Activated T-cell treated with anti-CD3 and anti-CD28 coated beads for 24 hours (primary cell): ENCODE measurements around the gene BPI.
"Not testable (repeated sequence)": the region's sequence is repeated elsewhere in the genome, so short reads cannot be mapped to it uniquely, and the experiment has no call there.

Experiments used
- DNase-seq: peaks from one replicate; pipeline ENCODE4 v3.0.0-alpha.2; 2020; ENCODE audit warnings: low read depth

The BPI gene

GRCh38 chr20:38304845-38305447 is 990 bp downstream of the BPI start:
- no peak for DNase-seq

- no peak for DNase-seq
Measured at GRCh38 chr20:38305541-38305940, 1.6 kb downstream of the BPI start.

- no peak for DNase-seq
Measured at GRCh38 chr20:38306379-38306778, 2.4 kb downstream of the BPI start.

DNA sequence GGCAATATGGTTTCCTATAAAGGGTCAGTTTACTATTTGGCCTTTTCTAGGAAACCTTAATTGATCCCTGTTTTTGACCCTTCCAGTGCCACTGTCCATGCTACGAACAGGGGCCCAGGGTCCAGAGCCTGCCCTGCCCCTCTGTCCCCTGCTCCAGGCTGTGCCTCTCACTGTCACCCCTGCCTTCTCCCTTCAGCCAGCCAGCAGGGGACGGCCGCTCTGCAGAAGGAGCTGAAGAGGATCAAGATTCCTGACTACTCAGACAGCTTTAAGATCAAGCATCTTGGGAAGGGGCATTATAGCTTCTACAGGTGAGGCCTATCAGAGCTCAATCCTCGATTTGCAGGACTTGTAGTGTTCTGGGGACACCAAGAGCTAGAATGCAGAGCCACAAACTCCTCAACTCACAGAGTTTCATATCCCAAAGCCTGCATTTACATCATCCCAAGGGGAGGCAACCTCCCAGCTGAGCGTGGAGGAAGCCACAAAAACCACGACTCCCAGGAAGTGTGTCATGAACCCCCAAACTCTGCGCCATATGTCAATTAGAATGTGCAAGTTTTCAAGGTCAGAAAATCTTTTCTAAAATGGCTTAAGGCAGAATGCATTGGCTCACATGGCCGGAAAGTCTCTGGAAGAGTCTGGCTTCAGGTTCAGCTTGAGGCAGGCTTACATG is 3.6 kb downstream of the BPI start:
- no peak for DNase-seq

- no peak for DNase-seq
Measured at GRCh38 chr20:38308047-38308438, 4.1 kb downstream of the BPI start.

GRCh38 chr20:38308447-38308846 is 4.5 kb downstream of the BPI start:
- DNase-seq: no peak

DNA sequence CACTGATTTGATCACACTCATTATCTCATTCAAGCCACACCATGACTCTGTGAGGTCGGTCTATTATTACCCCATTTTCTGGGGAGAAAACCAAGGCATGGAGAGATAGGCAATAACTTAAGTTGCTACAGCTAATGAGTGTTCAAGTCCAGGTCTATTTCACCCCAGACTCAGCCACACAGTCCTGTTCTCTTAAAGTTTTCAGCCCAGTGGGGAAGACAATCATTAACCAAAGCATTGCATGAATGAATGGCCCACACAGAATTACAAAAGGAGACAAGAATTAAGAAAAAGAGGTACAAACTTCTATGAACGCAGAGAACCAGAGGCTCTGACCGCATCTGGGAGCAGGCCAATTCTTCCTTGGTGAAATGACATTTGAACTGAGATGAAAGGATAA is 7.1 kb downstream of the BPI start:
- DNase-seq: no peak

DNA sequence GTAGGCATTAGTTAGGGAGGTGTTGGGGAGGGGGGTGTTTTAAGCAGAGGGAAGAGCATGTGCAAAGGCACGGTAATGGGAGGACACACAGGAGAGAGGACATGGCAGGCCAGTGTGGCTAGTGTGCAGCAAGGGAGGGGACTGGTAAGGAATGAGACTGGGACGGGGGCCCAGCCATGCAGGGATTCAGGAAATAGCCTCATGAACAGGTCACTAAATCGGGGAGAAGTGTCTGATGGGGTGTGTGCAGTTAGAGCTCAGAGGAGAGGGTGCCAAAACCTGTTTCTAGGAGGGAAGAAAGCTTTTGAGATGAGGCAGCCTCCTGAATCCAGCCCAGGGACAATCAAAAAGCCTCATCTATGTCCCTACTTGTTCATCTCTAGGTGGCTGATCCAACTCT is 7.5 kb downstream of the BPI start:
- no peak for DNase-seq

GRCh38 chr20:38313676-38314075 is 9.7 kb downstream of the BPI start:
- DNase-seq: no peak

DNA sequence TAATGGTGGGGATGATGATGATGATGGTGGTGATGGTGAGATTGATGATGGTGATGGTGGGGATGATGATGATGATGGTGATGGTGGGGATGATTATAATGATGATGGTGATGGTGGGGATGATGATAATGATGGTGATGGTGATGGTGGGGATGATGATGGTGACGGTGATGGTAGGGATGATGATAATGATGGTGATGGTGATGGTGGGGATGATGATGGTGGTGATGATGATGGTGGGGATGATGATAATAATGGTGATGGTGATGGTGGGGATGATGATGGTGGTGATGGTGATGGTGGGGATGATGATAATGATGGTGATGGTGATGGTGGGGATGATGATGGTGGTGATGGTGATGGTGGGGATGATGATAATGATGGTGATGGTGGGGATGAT is 10.4 kb downstream of the BPI start:
- DNase-seq: not testable (repeated sequence)

DNA sequence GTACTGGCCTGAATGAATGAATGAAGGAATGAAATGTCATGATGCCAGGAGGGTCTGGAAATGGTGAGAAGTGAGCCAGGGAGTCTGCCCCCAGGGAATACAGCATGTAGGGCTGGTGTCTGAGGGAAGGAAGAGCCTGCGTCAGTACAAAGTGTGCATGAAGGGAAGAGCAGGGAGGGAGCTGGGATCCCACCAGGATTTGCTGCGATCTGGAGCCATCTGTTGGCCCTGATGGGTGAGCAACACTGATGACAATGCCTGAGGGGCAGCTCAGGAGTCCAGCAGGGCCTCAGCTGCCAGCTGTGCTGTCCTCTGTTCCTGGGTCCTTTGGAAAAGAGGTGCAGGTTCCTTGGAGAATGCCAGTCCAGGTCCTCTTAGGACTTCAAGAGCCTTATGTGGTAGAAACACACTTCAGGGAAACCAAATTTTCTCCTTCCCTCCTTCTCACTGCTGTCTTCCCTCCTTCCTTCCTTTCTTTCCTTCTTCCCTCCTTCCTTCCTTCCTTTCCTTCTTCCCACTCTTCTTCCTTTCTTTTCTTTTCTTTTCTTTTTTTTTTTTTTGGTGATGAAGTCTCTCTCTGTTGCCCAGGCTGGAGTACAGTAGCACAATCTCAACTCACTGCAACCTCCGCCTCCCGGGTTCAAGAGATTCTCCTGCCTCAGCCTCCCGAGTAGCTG is 11.5 kb downstream of the BPI start:
- no peak for DNase-seq

- DNase-seq: no peak
Measured at GRCh38 chr20:38316341-38316740, 12.4 kb downstream of the BPI start.

DNA sequence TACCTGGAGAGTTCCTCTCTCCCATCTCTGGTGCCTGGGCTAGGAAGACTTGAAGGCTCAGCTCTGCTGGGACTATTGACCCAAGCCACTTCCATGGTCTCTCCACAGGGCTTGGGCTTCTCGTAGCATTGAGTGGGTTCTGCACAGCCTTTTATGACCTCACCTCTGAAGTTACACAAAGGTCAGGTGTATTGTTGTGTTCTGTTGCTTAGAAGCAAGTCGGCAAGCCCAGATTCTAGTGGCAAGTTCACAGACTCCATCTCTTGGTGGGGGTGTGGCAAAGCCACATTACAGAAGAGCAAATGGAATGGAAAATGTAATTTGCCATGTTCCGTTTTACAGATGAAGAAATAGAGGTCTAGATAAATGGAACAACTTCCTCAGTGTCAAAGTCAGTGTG is 13.5 kb downstream of the BPI start:
- no peak for DNase-seq

DNA sequence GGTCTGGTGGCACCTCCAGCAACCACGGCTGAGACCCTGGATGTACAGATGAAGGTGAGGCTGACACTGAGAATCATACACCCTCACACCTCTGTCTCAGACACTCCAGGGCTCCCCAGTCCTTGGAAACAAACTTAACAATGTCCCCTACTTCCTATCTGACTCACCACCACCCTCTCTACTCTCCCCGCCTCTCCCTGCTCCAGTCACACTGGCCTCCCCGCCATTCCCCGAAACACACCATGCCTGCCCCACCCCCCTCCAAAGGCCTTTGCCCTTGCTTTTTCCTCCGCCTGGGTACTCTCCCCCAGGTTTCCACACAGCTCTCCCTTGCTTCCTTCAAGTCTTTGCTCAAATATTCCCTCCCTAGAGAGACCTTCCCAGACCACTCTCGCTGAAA is 16.3 kb downstream of the BPI start:
- no peak for DNase-seq

GRCh38 chr20:38321959-38322598 is 18.1 kb downstream of the BPI start:
- no peak for DNase-seq

DNA sequence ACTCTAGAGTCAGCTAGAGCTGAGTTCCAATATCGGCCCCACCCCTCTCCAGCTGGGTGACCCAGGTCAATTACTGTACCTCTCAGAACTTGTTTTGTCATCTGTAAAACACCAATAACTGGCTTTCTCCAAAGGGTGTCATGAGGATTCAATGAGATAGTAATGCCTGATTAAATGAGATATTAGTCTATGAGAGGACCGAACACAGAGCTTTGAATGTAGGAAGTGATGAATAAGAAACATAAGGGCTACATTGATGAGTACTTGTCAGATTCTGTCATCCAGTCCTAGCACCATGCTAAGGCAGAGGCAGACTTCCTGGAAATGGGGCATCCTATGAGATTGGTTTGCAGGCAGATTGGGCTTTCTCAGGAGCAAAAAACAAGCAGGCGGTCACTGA is 20.2 kb downstream of the BPI start:
- no peak for DNase-seq

DNA sequence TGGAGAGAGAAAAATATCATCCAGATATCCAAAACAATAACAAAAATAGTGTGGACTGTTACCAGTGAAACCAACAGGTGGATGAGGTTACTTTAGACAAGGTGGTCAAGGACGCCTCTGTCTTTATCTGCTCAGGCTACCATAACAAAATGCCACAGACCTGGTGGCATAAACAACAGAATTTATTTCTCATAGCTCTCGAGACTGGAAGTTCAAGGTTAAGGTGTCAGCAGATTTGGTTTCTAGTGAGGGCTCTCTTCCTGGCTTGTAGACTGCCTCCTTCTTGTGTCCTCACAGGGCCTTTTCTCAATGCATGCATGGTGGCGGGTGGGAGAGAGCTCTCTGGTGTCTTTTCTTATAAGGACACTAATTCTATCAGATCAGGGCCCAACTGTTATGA is 21.2 kb downstream of the BPI start:
- DNase-seq: no peak

GRCh38 chr20:38325905-38326304 is 21.9 kb downstream of the BPI start:
- DNase-seq: no peak

DNA sequence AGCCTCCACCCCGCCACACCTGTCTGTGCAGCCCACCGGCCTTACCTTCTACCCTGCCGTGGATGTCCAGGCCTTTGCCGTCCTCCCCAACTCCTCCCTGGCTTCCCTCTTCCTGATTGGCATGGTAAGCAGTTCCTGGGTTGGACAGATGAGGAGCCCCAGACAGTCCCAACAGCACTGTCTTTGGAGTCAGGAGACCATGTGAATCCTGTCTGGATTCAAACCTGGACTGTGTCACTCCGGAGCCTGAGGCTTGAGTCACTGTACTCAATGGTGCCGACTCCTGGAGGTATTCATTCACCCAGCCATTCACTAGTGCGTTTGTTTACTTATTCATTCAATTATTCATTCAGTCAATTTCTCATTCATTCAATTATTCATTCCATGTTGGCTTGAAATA is 22.4 kb downstream of the BPI start:
- DNase-seq: no peak

DNA sequence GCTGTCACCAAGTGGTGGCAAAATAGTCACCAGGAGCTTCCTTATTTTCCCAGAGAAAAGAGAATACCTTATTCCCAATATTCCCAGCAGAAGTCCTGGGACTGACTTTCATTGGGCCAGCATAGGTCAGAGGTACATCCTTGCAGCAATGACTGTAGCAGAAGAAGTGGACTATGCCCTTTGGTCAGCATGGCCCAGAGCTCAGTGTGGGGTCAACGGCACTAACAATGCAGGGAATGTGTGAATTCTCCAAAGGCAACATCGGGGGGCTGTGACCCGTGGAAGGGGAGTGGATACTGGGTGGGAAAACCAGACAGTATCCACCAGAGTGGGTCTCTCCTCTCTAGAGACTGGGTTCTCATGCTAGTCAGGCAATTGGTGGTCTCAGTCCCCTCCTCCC is 26.7 kb downstream of the BPI start:
- DNase-seq: no peak

DNA sequence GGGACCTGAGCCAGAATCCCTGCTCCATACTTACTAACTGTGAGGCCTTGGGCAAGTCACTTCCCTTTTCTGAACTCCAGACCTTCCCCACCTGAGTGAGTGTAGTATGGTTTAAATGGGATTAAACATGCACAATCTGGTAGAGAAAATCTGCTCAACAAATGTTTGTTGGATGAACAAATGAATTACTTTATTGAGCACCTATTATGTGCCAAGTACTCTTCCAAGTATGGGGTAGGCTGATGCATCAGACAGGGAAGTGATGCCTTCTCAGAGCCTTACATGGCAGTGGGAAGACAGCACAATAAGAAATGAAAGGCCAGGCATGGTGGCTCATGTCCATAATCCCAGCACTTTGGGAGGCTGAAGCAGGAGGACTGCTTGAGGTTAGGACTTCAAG is 27.3 kb downstream of the BPI start:
- no peak for DNase-seq

DNA sequence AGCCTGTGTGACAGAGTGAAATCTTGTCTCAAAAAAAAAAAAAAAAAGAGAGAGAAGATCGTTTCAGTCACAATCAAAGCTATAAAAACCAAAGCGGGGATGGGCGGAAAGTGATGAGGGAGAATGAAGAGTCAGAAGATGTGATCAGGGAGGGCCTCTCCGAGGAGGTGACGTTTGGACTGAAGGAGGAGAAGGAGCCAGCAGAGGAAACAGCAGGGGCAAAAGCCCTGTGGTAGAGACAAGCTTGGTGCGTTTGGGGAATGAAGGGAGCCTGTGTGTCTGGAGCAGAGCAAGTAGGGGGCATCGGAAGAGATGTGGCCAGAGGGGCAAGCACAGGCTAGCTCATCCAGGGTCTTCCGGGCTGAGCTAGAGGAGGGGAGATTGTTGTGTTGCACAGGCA is 27.9 kb downstream of the BPI start:
- DNase-seq: no peak

DNA sequence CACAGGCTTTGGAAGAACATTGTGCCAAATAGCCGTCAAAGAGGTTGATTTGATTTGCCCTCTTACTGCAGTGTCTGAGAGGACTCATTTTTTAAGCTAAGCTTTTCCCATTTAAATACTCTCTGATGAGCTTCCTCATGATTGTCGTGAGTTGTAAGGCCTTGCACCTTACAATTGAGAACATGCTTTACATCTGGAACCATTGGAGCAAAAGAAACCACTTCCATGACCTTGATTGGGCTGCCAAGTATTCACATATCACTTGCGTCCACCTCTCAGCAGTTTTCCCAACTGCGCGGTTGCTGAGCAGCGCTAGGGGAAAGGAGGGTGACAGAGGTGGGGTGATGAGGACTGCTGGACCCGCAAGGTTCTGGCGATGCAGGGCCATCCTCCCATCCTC is 30.1 kb downstream of the BPI start:
- no peak for DNase-seq
